Endodermal cell (in vitro differentiated cells): Measurements from ENCODE around the gene STX12. TPM values are rescaled to one million over a fixed set of nuclear protein-coding genes. Genes with fewer than 3 reads are reported as not detected.

Experiments used
- DNase-seq: peaks from one replicate; pipeline ENCODE4 v3.0.0-alpha.2; 2017
- H3K27ac ChIP-seq: 2 replicates; pipeline ENCODE4 v1.5.1; 2013; ENCODE audit warnings: mild to moderate bottlenecking, low read depth, low read length, moderate library complexity
- H3K27me3 ChIP-seq: 2 replicates; pipeline ENCODE4 v1.6.1; 2013; ENCODE audit warnings: mild to moderate bottlenecking, low read length, moderate library complexity; ENCODE audit not compliant: insufficient read depth, control insufficient read depth, poor library complexity, severe bottlenecking
- H3K36me3 ChIP-seq: 2 replicates; pipeline ENCODE4 v1.7.0; 2013; ENCODE audit warnings: mild to moderate bottlenecking, low read length, moderate library complexity; ENCODE audit not compliant: control insufficient read depth, insufficient read depth
- H3K4me1 ChIP-seq: one replicate; pipeline ENCODE4 v1.7.0; 2013; ENCODE audit warnings: low read length; ENCODE audit not compliant: control insufficient read depth, insufficient read depth
- H3K4me3 ChIP-seq: 2 replicates; pipeline ENCODE4 v1.5.1; 2013; ENCODE audit warnings: mild to moderate bottlenecking, low read length, moderate library complexity
- H3K9ac ChIP-seq: 2 replicates; pipeline ENCODE4 v1.6.1; 2013; ENCODE audit warnings: mild to moderate bottlenecking, low read length, moderate library complexity; ENCODE audit not compliant: poor library complexity, severe bottlenecking; ENCODE audit errors: extremely low read depth
- H3K9me3 ChIP-seq: 2 replicates; pipeline ENCODE4 v1.6.1; 2013; ENCODE audit warnings: mild to moderate bottlenecking, low read length, moderate library complexity; ENCODE audit not compliant: control insufficient read depth
- H3K27ac Mint-ChIP-seq: 2 replicates; pipeline ENCODE4 v1.8.0; 2020; ENCODE audit warnings: mixed read lengths
- H3K27me3 Mint-ChIP-seq: 2 replicates; pipeline ENCODE4 v1.8.0; 2021; ENCODE audit warnings: mild to moderate bottlenecking, mixed read lengths; ENCODE audit not compliant: insufficient read depth
- H3K36me3 Mint-ChIP-seq: 2 replicates; pipeline ENCODE4 v1.8.0; 2020; ENCODE audit warnings: low read depth, mixed read lengths
- H3K4me1 Mint-ChIP-seq: 2 replicates; pipeline ENCODE4 v1.8.0; 2020; ENCODE audit warnings: mixed read lengths
- H3K4me3 Mint-ChIP-seq: 2 replicates; pipeline ENCODE4 v1.8.0; 2020; ENCODE audit warnings: mild to moderate bottlenecking, moderate library complexity, mixed read lengths
- H3K9me3 Mint-ChIP-seq: 2 replicates; pipeline ENCODE4 v1.8.0; 2020; ENCODE audit warnings: mild to moderate bottlenecking, mixed read lengths
- CTCF ChIP-seq: fragments of 200-600 bp; sonication (generic); conservative IDR thresholded peaks from 2 replicates; pipeline ENCODE4 v1.5.0; 2021; ENCODE audit warnings: antibody characterized with exemption, mild to moderate bottlenecking
- WGBS, 2 experiments: methylation state at CpG; one replicate each; pipeline versions ENCODE4 v1.1.5 to v1.1.7; 2013; ENCODE audit warnings: missing lambda C conversion rate in 2 of 2, mixed read lengths in 1 of 2; ENCODE audit not compliant: insufficient coverage in 1 of 2, insufficient read length in 1 of 2; 5-methylcytosine and 5-hydroxymethylcytosine counted together
- total RNA-seq, 2 donors: library from RNA; stranded (reverse); fragmentation: NEBNext Ultra II Directional in 1 of 2; extraction: Animal tissue kit (Norgen Biotek cat#: 25700) in 1 of 2; gene quantifications; 2 replicates in 1 of 2; 3 replicates in 1 of 2; pipeline ENCODE4 v1.2.1, GENCODE V29; 2021

The STX12 gene
- total RNA-seq, 2 donors from 2014 or later, result 19.5 to 23.3 TPM

- Histone ChIP-seq H3K9me3 (no peaks in the 10 kb centered on the region), H3K4me3 (no peak overlapping the region), H3K4me1 (no peaks in the 10 kb centered on the region), H3K36me3 (no peaks in the 10 kb centered on the region), H3K27me3 (no peaks in the 10 kb centered on the region), H3K27ac (no peak overlapping the region), H3K9ac (no peak overlapping the region)
- no peak for TF ChIP-seq CTCF
- Mint-ChIP-seq H3K4me3 (no peak overlapping the region), H3K27me3 (no peaks in the 10 kb centered on the region), H3K27ac (no peak overlapping the region), H3K4me1 (peaks cover 6% of the 10 kb centered on the region), H3K36me3 (no peaks in the 10 kb centered on the region), H3K9me3 (no peaks in the 10 kb centered on the region)
- 92 to 93% methylated on average over 7 to 8 of the region's 8 CpGs for whole genome bisulfite sequencing, 2 experiments
- DNase-seq, result no peak
Measured at GRCh38 chr1:27864264-27864895, 91.4 kb downstream of the STX12 start.

GRCh38 chr1:27865821-27866220 is 92.8 kb downstream of the STX12 start:
- no peak for DNase-seq
- H3K4me1 Mint-ChIP-seq, result peaks cover 6% of the 10 kb centered on the region
- no peaks in the 10 kb centered on the region for H3K36me3 ChIP-seq
- H3K4me1 ChIP-seq, result no peaks in the 10 kb centered on the region
- no peak overlapping the region for H3K27ac ChIP-seq
- H3K9me3 ChIP-seq, result no peaks in the 10 kb centered on the region
- 95 to 97% methylated on average over 10 of the region's 10 CpGs for WGBS, 2 experiments
- no peaks in the 10 kb centered on the region for H3K27me3 ChIP-seq
- H3K9ac ChIP-seq, result no peak overlapping the region
- H3K27ac Mint-ChIP-seq, result no peak overlapping the region
- no peaks in the 10 kb centered on the region for H3K36me3 Mint-ChIP-seq
- H3K9me3 Mint-ChIP-seq, result no peaks in the 10 kb centered on the region
- no peak for TF ChIP-seq CTCF
- no peaks in the 10 kb centered on the region for H3K27me3 Mint-ChIP-seq
- no peak overlapping the region for H3K4me3 ChIP-seq
- H3K4me3 Mint-ChIP-seq, result no peak overlapping the region

- H3K36me3 Mint-ChIP-seq, result no peaks in the 10 kb centered on the region
- H3K9ac ChIP-seq, result no peak overlapping the region
- TF ChIP-seq CTCF, result no peak
Measured at GRCh38 chr1:27868556-27868931, 95.5 kb downstream of the STX12 start.

More at GRCh38 chr1:27868556-27868931, 95.5 kb downstream of the STX12 start:
- H3K4me3 ChIP-seq, result no peak overlapping the region
- Mint-ChIP-seq H3K4me1 (peaks cover 4% of the 10 kb centered on the region), H3K27me3 (peaks cover 7% of the 10 kb centered on the region), H3K9me3 (no peaks in the 10 kb centered on the region), H3K27ac (no peak overlapping the region), H3K4me3 (no peak overlapping the region)
- DNase-seq, result no peak
- no peak overlapping the region for H3K27ac ChIP-seq
- no peaks in the 10 kb centered on the region for H3K27me3 ChIP-seq
- H3K36me3 ChIP-seq, result no peaks in the 10 kb centered on the region
- 91 to 94% methylated on average over 9 to 11 of the region's 11 CpGs for WGBS, 2 experiments
- H3K9me3 ChIP-seq, result no peaks in the 10 kb centered on the region
- H3K4me1 ChIP-seq, result no peaks in the 10 kb centered on the region
